Suprapubic skin (tissue), 4 donors: ENCODE measurements around the gene ARMC8. TPM values are rescaled to one million over a fixed set of nuclear protein-coding genes. Genes with fewer than 3 reads are reported as not detected.

Experiments used
- DNase-seq, 2 donors: peaks; one replicate each; pipeline ENCODE4 v3.0.0-alpha.2; 2019; ENCODE audit warnings: low spot score in 2 of 2
- H3K27ac ChIP-seq: fragments of 200-600 bp; sonication (generic); one replicate; pipeline ENCODE4 v1.5.1; 2019
- H3K27me3 ChIP-seq: fragments of 200-600 bp; sonication (generic); one replicate; pipeline ENCODE4 v1.5.1; 2019
- H3K36me3 ChIP-seq: fragments of 200-600 bp; sonication (generic); one replicate; pipeline ENCODE4 v1.5.1; 2019
- H3K4me1 ChIP-seq: fragments of 200-600 bp; sonication (generic); one replicate; pipeline ENCODE4 v1.5.1; 2019
- H3K4me3 ChIP-seq: fragments of 200-600 bp; sonication (generic); one replicate; pipeline ENCODE4 v1.5.1; 2019; ENCODE audit warnings: mild to moderate bottlenecking
- H3K9me3 ChIP-seq: fragments of 200-600 bp; sonication (generic); one replicate; pipeline ENCODE4 v1.5.1; 2019
- EP300 ChIP-seq: sonication (generic); formaldehyde crosslinking; IDR thresholded peaks from one replicate; pipeline ENCODE4 v1.6.1; 2017; ENCODE audit warnings: antibody characterized with exemption
- POLR2A ChIP-seq, 2 donors: fragments of 450-650 bp; IDR thresholded peaks; one replicate each; pipeline ENCODE4 v1.6.1; 2017; ENCODE audit warnings: antibody characterized with exemption in 2 of 2, mild to moderate bottlenecking in 2 of 2, moderate library complexity in 2 of 2
- POLR2AphosphoS5 ChIP-seq, 3 donors: sonication (generic); formaldehyde crosslinking; IDR thresholded peaks; one replicate each; pipeline ENCODE4 v1.6.1; 2017; ENCODE audit warnings: antibody characterized with exemption in 3 of 3
- WGBS: methylation state at CpG from one replicate; pipeline ENCODE4 v1.1.5; 2018; 5-methylcytosine and 5-hydroxymethylcytosine counted together
- total RNA-seq, 4 donors: library from RNA; depleted of rRNA; stranded (reverse); fragments of >200 nt; gene quantifications; one replicate each; pipeline ENCODE4 v1.1.0, GENCODE V29; 2016
- TF ChIP-seq, protein P1 (sequence below), 2 donors: fragments of 200-600 bp in 1 of 2; fragments of 450-650 bp in 1 of 2; sonication (generic) in 1 of 2; IDR thresholded peaks; one replicate each; pipeline ENCODE4 v1.5.1; 2016 to 2019; ENCODE audit warnings: antibody characterized with exemption in 2 of 2, mild to moderate bottlenecking in 1 of 2, moderate library complexity in 1 of 2

ARMC8 gene
- total RNA-seq, 4 donors from 2014 or later = 32.2 to 86.7 (median 33.3) TPM

DNA sequence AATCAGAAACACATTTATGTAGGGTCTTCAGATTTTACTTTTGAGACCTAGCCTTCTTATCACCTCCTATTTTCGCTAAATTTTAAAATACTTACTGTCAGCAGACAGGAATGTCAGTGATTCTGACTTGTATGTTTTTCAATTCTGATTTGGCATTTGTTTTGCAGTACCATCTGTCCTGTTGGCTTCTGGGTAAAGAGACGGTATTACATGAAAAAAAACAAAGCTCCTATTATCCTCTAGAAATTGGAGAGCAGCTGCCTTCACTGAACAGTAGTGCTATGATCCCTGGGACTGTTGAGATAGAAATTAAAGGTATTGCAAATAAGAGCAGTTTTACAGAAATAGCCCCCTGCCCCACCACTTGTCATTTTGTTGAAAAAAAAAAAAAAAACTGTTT is 8.4 kb downstream of the ARMC8 start:
- Histone ChIP-seq H3K27ac (no peak overlapping the region), H3K27me3 (no peaks in the 10 kb centered on the region), H3K36me3 (peaks cover 7% of the 10 kb centered on the region), H3K4me1 (no peaks in the 10 kb centered on the region), H3K9me3 (no peaks in the 10 kb centered on the region), H3K4me3 (no peak overlapping the region)
- DNase-seq = no peak
- WGBS = 62% methylated on average over 2 of the region's 2 CpGs
- TF ChIP-seq, protein P1, sequence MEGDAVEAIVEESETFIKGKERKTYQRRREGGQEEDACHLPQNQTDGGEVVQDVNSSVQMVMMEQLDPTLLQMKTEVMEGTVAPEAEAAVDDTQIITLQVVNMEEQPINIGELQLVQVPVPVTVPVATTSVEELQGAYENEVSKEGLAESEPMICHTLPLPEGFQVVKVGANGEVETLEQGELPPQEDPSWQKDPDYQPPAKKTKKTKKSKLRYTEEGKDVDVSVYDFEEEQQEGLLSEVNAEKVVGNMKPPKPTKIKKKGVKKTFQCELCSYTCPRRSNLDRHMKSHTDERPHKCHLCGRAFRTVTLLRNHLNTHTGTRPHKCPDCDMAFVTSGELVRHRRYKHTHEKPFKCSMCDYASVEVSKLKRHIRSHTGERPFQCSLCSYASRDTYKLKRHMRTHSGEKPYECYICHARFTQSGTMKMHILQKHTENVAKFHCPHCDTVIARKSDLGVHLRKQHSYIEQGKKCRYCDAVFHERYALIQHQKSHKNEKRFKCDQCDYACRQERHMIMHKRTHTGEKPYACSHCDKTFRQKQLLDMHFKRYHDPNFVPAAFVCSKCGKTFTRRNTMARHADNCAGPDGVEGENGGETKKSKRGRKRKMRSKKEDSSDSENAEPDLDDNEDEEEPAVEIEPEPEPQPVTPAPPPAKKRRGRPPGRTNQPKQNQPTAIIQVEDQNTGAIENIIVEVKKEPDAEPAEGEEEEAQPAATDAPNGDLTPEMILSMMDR (IDR thresholded peaks at IDR 0.05) = no peak
- TF ChIP-seq POLR2A (IDR thresholded peaks at IDR 0.05) = no peak
- TF ChIP-seq EP300 = no peak

DNA sequence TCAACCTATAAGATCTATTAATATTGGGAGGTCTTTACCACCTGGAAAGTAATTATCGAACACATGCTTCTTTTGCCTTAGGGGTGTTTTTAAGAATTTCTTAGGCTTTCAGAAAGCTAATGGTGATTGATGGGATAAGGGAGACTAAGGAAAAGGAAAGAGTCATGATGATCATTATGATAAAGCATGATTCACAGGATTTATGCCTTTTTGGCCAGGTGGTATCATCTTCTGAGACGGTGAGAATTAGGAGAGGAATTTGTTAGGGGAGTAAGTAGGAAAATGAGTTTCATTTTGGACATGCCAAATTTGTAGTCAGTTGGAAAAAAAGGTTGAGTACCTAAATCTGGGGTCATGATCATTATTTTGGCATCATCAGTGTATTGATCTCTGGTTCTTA is 8.9 kb downstream of the ARMC8 start:
- Histone ChIP-seq H3K9me3 (no peaks in the 10 kb centered on the region), H3K27me3 (no peaks in the 10 kb centered on the region), H3K4me1 (no peaks in the 10 kb centered on the region), H3K27ac (no peak overlapping the region), H3K4me3 (no peak overlapping the region), H3K36me3 (peaks cover 7% of the 10 kb centered on the region)
- no peak for TF ChIP-seq EP300
- TF ChIP-seq, protein P1 (IDR thresholded peaks at IDR 0.05) = no peak
- TF ChIP-seq POLR2A (IDR thresholded peaks at IDR 0.05) = no peak
- TF ChIP-seq POLR2AphosphoS5 (IDR thresholded peaks at IDR 0.05) = no peak
- no peak for DNase-seq
- 79% methylated on average over 2 of the region's 2 CpGs for WGBS

DNA sequence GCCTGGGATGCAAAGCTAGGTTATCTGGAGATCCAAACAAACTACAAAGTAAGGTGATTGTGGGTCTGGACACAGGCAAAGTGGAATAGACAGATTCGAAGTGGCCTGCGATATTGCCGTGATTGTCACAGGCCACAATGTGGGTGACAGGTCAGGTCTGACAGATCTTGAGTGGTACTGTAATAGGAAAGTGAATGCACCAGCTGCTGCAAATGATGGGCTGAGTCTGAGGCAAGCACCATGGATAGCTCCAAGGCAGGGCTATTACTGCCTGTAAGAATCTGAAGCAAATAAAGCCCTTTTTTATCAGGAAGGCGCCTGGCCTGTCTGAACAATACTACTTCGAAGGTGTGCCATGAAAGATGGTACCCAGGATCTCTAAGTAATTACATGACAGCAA is 10.0 kb downstream of the ARMC8 start:
- Histone ChIP-seq H3K27ac (no peak overlapping the region), H3K36me3 (peaks cover 7% of the 10 kb centered on the region), H3K4me3 (no peak overlapping the region), H3K4me1 (no peaks in the 10 kb centered on the region), H3K9me3 (no peaks in the 10 kb centered on the region), H3K27me3 (no peaks in the 10 kb centered on the region)
- 85% methylated on average over 5 of the region's 5 CpGs for WGBS
- no peak for DNase-seq
- TF ChIP-seq, protein P1 (IDR thresholded peaks at IDR 0.05) = no peak
- TF ChIP-seq POLR2A (IDR thresholded peaks at IDR 0.05) (no peak), EP300 (no peak), POLR2AphosphoS5 (IDR thresholded peaks at IDR 0.05) (no peak)

DNA sequence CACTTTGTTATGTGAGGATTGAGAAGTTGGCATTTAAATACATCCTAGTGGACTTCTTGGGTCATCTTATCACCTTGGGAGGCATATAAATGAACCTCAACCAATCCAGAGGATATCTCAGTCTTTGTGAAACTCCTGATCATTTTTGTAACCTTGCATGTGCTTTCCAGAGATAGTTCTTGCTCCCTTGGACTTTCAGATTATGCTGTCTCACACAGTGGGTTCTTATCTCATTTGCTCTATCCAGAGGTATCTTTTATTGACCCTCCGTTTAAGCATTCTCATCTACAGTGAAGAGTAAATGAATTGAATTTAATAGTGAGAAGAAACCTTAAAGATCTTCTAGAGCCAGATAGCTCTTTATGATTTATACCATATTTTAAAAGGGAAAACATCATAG is 10.4 kb downstream of the ARMC8 start:
- WGBS = 91% methylated on average over 1 of the region's 1 CpG
- Histone ChIP-seq H3K9me3 (no peaks in the 10 kb centered on the region), H3K36me3 (peaks cover 5% of the 10 kb centered on the region), H3K4me3 (no peak overlapping the region), H3K27me3 (no peaks in the 10 kb centered on the region), H3K27ac (no peak overlapping the region), H3K4me1 (no peaks in the 10 kb centered on the region)
- TF ChIP-seq POLR2A (IDR thresholded peaks at IDR 0.05) = no peak
- TF ChIP-seq, protein P1 (IDR thresholded peaks at IDR 0.05) = no peak
- TF ChIP-seq EP300 = no peak
- TF ChIP-seq POLR2AphosphoS5 (IDR thresholded peaks at IDR 0.05) = no peak
- DNase-seq = no peak

DNA sequence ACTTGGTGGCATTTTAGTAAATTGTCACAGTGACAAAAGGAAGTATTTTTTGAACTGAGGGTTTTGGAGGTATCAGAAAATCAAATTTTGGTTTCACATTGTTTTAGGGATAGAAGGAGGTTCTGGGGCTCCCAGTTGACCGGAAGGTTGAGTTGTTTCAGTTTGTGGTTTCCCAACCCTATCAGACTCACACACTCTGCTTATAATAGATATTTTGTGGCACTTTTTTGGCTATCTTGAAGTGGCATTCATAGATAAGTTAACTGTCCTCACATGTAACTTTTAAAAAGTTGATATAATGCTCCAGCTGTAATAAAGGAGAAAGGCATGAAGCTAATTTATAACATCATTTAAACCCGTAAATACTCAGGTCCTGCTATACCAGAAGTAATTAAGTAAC is 12.8 kb downstream of the ARMC8 start:
- 80% methylated on average over 2 of the region's 2 CpGs for WGBS
- no peaks in the 10 kb centered on the region for H3K9me3 ChIP-seq
- no peak for TF ChIP-seq EP300
- TF ChIP-seq POLR2A (IDR thresholded peaks at IDR 0.05) = no peak
- TF ChIP-seq, protein P1 (IDR thresholded peaks at IDR 0.05) = no peak
- no peak for TF ChIP-seq POLR2AphosphoS5 (IDR thresholded peaks at IDR 0.05)
- no peak for DNase-seq
- H3K36me3 ChIP-seq = no peaks in the 10 kb centered on the region
- H3K4me1 ChIP-seq = peaks cover 3% of the 10 kb centered on the region
- no peaks in the 10 kb centered on the region for H3K27me3 ChIP-seq
- H3K27ac ChIP-seq = no peak overlapping the region
- H3K4me3 ChIP-seq = no peak overlapping the region
